GM13977 (cell line): ENCODE data around the gene PKN1.

ENCODE experiments used
- DNase-seq: peaks from one replicate; pipeline ENCODE4 v3.0.0; 2012; ENCODE audit warnings: low spot score
- in situ Hi-C: fragments of 300-500 bp; cut with MboI; formaldehyde crosslinking; loops from one replicate; pipeline ENCODE4 v1.12.0; 2022; ENCODE audit warnings: low sequenced_read_pairs, low pct_unique_long_range_greater_than_20kb, mixed read lengths, inconsistent platforms; ENCODE audit not compliant: unreplicated experiment
- TF ChIP-seq, protein P1 (sequence below): IDR thresholded peaks from 2 replicates; pipeline ENCODE4 v1.5.1; 2012; ENCODE audit warnings: mild to moderate bottlenecking, control low read depth; ENCODE audit not compliant: insufficient read depth; ENCODE audit errors: extremely low read depth, missing control alignments

Gene PKN1

DNA sequence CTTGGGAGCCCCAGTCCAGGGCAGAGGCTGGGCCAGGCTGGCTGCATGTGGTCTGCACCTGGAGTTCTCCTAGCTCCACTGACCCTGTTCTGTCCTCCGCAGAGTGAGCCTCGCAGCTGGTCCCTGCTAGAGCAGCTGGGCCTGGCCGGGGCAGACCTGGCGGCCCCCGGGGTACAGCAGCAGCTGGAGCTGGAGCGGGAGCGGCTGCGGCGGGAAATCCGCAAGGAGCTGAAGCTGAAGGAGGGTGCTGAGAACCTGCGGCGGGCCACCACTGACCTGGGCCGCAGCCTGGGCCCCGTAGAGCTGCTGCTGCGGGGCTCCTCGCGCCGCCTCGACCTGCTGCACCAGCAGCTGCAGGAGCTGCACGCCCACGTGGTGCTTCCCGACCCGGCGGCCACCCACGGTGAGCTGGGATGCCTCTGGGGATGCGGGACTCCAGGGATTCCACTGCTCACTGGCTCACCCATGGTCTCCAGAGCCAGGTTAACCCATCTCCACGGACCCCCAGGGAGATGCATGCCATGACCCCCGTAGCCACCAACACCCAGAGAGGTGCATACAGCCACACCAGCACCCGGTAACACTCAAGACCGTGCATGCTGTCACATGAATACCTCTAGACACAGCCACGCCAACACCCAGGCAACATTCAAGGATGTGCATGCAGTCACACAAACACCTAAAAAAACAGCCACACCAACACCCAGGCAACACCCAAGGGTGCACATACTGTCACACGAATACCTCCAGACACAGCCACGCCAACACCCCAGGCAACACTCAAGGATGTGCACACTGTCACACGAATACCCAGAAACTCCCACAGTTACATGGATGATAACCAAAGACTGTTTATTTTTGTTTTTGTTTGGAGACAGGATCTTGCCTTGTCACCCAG lies 8.2 kb downstream of the PKN1 start:
- in situ Hi-C loops = no loop called here
- TF ChIP-seq, protein P1, sequence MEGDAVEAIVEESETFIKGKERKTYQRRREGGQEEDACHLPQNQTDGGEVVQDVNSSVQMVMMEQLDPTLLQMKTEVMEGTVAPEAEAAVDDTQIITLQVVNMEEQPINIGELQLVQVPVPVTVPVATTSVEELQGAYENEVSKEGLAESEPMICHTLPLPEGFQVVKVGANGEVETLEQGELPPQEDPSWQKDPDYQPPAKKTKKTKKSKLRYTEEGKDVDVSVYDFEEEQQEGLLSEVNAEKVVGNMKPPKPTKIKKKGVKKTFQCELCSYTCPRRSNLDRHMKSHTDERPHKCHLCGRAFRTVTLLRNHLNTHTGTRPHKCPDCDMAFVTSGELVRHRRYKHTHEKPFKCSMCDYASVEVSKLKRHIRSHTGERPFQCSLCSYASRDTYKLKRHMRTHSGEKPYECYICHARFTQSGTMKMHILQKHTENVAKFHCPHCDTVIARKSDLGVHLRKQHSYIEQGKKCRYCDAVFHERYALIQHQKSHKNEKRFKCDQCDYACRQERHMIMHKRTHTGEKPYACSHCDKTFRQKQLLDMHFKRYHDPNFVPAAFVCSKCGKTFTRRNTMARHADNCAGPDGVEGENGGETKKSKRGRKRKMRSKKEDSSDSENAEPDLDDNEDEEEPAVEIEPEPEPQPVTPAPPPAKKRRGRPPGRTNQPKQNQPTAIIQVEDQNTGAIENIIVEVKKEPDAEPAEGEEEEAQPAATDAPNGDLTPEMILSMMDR = no peak
- no peak for DNase-seq

DNA sequence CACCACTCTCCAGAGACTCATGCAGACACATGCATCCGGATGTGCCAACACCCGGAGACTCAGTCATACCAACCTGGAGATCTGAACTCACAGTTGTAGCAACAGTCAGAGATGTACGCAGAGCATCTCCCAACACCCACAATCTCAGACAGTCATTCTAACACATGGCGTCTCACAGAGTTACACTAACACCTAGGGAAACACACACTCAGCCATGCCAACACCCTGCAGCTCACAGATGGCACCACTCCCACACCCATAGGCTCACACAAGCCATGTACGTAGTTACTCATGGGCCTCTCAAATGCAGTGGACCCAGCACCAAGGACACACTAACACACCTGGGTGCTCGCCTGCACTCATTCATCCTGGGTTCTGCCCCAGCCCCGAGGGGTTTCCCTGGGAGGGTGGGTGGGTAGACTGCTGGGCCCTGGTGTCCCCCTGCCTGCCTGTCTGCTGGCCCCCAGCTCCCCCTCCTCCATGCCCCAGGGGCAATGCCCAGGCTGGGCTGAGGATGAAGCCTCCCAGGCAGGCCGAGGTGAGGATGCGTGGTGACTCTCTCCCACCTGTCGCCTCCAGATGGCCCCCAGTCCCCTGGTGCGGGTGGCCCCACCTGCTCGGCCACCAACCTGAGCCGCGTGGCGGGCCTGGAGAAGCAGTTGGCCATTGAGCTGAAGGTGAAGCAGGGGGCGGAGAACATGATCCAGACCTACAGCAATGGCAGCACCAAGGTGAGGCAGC lies 10.0 kb downstream of the PKN1 start:
- TF ChIP-seq, protein P1 = no peak
- DNase-seq = no peak
- in situ Hi-C loops = no loop called here

DNA sequence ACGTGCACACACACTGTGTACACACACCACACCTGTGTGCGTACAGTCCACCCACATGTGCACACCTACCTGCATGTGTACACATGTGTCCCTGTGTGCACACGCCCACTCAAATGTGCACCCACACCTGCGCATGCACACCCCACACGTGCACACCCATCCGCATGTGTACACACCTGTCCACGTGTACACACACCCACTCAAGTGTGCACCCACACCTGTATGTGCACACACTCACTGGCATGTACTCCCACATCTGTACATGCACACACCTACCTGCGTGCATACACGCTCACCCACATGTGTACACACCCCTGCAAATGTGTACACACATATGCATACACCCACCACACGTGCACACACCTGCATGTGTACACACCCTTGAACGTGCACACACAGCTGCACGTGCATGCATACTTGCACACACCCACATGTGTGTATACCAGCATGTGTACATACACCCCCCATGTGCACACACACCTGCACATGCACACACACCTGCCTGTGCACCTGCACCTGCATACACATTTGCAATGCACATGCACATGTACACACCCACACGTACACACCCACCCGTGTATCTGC lies 10.6 kb downstream of the PKN1 start:
- TF ChIP-seq, protein P1 = no peak
- DNase-seq = no peak
- in situ Hi-C loops = no loop called here

DNA sequence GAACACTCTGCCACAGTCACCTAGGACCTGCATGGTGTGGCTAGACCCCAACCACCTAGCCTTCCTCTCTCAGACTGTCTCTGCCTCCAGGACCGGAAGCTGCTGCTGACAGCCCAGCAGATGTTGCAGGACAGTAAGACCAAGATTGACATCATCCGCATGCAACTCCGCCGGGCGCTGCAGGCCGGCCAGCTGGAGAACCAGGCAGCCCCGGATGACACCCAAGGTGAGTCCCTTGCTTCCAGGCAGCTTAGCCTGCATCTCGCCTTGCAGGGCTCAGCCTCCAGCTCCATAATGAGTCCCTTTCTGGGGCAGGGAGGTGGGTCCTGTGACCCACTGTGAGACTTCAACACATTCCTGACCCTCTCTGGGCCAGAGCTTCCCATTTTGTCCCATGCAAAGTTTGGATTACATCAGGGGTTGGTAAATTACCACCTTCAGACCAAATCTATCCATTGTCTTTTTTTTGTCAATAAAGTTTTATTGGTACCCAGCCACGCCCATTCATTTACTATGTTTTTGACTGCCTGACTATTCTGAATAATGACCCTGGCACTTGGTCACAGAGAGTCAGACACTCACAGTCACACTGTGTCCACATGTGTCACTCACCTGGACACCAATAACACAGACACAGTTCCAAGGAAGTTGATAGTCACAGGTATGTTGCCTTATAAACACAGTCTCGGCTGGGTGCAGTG lies 13.4 kb downstream of the PKN1 start:
- DNase-seq = no peak
- in situ Hi-C loops = no loop called here
- TF ChIP-seq, protein P1 = no peak

DNA sequence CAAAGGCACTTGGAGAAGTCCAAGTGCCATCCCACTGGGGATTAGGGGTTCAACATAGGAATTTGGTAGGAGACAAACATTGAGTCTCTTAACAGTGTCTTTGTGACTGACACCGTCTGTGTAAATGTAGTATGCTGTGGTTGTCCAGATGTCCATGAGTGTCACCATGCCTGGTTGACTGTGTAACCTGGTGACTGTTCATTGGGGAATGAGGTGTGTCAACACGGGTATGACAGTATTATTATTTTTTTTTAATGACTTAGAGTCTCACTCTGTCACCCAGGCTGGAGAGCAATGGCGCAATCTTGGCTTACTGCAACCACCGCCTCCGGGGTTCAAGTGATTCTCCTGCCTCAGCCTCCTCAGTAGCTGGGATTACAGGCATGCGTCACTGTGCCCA lies 16.2 kb downstream of the PKN1 start:
- no peak for DNase-seq
- TF ChIP-seq, protein P1 = no peak
- in situ Hi-C loops = no loop called here
